Fibroblast of the aortic adventitia (primary cell): ENCODE measurements around the gene KCNQ1. TPM values are rescaled to one million over a fixed set of nuclear protein-coding genes. Genes with fewer than 3 reads are reported as not detected.

Experiments used
- DNase-seq: peaks from one replicate; pipeline ENCODE4 v3.0.0-alpha.2; 2010; ENCODE audit warnings: low read depth
- H3K4me3 ChIP-seq: 2 replicates; pipeline ENCODE4 v1.5.1; 2011; ENCODE audit warnings: low read depth, mild to moderate bottlenecking, control low read depth, low read length, moderate library complexity
- total RNA-seq: library from RNA; depleted of rRNA; stranded (reverse); fragments of >200 nt; gene quantifications from 2 replicates; pipeline ENCODE4 v1.2.3, GENCODE V29; 2012; ENCODE audit warnings: low replicate concordance
- TF ChIP-seq, protein P1 (sequence below): IDR thresholded peaks from 2 replicates; pipeline ENCODE4 v1.5.1; 2011; ENCODE audit warnings: mild to moderate bottlenecking, low read length, control low read depth, inconsistent platforms; ENCODE audit not compliant: insufficient read depth

The KCNQ1 gene
- total RNA-seq, 1 donor = not detected

DNA sequence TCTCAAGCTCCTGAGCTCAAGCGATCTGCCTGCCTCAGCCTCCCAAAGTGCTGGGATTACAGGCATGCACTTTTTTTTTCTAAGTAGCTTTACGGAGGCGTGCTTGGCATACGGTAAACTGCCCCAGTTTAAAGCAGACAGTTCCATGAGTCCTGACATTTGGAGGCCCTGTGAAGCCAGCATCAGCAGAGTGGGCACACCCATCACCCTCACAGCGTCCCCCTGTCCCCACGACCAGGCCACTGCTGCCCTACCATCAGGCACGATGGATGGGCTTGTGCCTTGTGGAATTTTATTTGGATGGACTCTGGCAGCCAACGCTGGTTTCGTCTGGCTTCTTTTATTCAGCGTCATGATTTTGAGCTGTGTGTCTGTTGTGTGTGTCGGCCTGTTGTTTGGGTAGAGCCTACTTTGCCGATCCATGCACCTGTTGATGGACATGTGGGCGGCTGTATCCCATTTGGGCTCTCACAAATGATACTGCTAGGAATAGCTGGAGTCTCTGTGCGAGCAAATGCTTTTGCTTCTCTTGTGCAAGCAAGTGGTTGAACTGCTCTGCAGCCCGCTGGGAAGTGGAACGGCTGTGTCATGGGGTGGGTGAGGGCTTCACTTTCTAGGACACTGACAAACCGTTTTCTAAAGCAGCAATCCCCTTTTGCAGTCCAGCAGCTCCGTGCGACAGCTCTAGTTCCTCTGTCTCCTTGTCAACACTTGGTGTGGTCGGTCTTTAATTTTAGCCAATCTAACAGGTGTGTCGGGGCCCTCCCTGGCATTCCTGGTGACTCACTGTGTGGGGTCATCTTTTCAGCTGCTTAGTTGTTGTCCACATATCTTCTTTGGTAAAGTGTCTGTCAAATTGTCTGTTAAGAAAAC, 23.8 kb downstream of the KCNQ1 start:
- H3K4me3 ChIP-seq = no peak overlapping the region
- DNase-seq = no peak
- TF ChIP-seq, protein P1, sequence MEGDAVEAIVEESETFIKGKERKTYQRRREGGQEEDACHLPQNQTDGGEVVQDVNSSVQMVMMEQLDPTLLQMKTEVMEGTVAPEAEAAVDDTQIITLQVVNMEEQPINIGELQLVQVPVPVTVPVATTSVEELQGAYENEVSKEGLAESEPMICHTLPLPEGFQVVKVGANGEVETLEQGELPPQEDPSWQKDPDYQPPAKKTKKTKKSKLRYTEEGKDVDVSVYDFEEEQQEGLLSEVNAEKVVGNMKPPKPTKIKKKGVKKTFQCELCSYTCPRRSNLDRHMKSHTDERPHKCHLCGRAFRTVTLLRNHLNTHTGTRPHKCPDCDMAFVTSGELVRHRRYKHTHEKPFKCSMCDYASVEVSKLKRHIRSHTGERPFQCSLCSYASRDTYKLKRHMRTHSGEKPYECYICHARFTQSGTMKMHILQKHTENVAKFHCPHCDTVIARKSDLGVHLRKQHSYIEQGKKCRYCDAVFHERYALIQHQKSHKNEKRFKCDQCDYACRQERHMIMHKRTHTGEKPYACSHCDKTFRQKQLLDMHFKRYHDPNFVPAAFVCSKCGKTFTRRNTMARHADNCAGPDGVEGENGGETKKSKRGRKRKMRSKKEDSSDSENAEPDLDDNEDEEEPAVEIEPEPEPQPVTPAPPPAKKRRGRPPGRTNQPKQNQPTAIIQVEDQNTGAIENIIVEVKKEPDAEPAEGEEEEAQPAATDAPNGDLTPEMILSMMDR = no peak

DNA sequence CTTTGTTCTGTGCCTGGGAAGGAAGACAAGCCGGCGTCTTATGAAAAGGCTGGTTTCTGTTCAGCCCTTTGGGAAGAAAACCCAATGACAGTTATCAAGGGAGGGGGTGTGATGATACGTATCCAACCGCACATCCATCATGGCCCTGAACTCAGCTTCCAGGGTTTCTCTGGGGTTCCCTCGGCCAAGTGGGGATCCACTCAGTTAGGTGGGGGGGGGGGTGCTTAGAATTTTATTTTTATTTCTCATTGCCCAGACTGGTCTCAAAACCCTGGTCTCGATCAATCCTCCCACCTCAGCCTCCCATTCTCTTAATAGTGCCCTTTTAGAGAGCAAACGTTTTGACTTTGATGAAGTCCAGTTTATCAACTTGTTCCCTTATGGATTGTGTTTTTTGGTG, 25.7 kb downstream of the KCNQ1 start:
- H3K4me3 ChIP-seq = no peak overlapping the region
- TF ChIP-seq, protein P1 = no peak
- no peak for DNase-seq

DNA sequence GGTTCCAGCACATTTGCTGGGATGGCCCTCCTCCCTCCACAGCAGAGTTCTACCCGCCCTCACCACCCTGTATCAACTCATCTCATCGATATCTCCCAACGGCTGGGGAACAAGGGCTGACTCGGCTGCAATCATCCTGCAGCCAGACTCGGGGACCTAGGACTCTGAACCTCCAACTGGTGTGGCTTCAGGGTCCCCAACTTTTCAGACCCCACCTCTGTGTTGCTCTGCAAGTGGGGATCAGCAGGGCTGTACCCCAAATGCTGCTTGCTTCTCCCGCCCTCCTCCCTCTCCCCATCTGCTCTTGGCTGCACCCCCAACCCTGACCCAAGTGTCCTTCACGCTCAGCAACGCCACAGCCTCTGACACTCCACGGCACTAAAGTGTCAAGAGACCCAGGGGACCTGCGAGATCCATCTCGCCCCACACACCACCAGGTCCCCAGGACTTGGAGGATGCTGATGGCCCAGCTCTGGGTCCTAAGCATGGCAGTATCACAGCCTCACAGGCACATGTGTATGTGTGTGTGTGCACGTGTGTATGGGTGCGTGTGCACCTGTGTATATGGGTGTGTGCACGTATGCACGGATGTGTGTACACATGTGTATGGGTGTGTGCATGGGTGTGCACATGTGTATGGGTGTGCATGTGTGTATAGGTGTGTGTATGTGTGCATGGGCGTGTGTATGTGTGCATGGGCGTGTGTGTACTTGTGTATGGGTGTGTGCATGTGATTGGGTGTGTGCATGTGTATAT, 26.4 kb downstream of the KCNQ1 start:
- DNase-seq = no peak
- no peak overlapping the region for H3K4me3 ChIP-seq

DNA sequence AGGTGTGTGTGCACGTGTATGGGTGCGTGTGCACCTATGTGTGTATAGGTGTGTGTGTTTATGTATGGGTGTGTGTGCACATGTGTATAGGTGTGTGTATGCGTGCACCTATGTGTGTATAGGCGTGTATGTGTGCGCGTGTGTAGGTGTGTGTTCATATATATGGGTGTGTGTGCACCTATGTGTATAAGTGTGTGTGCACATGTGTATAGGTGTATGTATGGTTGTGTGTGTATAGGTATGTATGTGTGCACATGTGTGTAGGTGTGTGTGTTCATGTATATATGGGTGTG, 26.9 kb downstream of the KCNQ1 start:
- DNase-seq = no peak
- H3K4me3 ChIP-seq = no peak overlapping the region
- TF ChIP-seq, protein P1 = no peak

More for the DNA sequence above, 26.4 kb downstream of the KCNQ1 start:
- TF ChIP-seq, protein P1 = no peak

DNA sequence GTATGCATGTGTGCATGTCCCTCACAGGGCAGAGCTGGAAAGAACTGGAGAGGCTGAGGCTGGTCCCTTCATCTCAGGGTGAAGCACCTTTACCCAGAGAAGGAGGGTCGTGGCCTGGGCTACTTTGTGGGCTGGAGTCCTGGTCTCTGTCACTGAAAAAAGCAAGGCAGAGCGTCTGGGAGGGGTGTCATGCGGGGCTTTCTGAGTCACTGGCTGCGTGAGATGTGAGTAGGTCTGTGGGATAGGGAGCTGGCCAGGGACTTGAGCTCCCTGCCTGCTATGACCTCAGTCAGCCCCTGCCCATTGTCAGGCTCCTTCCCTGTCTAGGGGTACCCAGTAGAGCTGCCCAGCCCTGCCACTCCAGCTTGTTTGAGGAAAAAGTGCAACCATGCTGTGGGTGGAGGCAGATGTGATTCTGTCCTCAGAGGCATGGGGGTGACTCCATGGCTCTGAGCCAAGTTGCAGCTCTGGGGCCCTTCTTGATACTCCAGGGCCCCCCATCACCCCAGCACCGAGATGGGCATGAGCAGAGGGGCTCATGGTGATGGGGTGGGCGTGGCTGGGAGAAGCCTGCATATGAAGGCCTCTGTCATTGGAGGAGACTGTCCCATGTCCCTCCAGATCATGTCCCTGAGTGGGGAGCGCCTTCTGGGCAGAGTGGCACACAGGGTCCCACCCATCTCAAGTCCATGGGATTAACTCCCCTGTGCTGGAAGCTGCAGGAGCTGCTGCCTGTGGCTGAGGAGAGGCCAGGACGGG, 27.8 kb downstream of the KCNQ1 start:
- TF ChIP-seq, protein P1 = no peak
- no peak for DNase-seq
- no peak overlapping the region for H3K4me3 ChIP-seq

DNA sequence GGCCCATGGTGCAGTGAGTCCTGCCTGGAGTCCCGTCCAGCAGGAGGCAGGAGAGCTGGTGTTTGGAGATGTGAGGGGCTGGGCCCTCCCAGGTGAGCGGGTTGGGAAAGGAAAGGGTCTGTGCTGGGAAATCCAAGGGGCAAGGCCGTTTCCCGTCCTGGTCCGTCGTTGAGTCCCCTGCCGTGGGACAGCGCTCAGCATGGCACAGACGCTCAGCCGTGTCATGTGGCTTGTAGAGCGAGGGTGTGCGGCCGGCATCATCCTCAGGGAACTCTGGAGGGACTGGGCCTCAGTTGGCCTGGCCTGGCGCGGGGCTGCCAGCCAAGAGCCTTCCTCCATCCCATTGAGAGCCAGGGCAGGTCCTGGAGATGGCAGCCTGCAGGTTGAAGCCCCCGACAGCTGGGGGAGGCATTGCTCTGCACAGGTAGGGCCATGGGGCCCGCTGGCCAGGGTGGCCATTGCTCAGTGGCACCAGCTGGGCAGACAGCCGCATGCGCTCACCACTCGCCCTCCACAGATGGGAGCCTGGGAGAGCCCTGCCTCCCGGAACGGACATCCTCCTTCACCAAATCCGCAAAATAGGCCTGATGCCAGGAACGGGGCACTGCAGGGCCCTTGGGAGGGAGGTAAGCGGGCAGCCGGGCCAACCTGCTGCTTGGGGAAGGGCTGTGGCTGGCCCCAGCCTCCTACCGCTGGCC, 28.7 kb downstream of the KCNQ1 start:
- DNase-seq = no peak
- H3K4me3 ChIP-seq = no peak overlapping the region
- TF ChIP-seq, protein P1 = no peak
